Esophagus squamous epithelium (tissue), 4 donors: Measurements from ENCODE around the gene WRAP73.

Source experiments
- POLR2A ChIP-seq, 4 donors: fragments of 450-650 bp; IDR thresholded peaks; one replicate each; pipeline ENCODE4 v1.6.1; 2017; ENCODE audit warnings: antibody characterized with exemption in 4 of 4, mild to moderate bottlenecking in 4 of 4, moderate library complexity in 3 of 4
- TF ChIP-seq, protein P1 (sequence below), 6 experiments: fragments of 450-650 bp in 4 of 6; fragments of 200-600 bp in 2 of 6; sonication (generic) in 2 of 6; IDR thresholded peaks; one replicate each; pipeline ENCODE4 v1.5.1; 2016 to 2019; ENCODE audit warnings: antibody characterized with exemption in 6 of 6, mild to moderate bottlenecking in 4 of 6, moderate library complexity in 4 of 6

DNA sequence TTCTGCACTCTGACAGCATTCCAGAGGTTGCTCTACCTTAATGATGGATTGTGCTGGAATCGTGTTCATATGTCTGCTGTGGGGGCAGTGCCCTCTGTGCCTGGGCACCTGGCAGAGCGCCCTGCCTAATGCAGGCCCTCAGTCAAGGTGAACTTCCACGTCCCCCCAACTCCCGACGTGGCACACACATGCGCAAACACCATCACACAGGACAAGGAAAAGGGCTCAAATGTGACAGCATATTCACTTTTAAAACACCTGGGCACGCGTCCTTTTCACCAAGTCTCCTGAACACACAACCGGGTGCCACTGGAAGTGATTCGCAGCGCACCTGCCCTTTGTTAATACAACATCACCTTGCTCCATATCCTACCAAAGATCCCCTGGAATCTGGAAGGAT is 13.4 kb downstream of the WRAP73 start:
- TF ChIP-seq, protein P1, sequence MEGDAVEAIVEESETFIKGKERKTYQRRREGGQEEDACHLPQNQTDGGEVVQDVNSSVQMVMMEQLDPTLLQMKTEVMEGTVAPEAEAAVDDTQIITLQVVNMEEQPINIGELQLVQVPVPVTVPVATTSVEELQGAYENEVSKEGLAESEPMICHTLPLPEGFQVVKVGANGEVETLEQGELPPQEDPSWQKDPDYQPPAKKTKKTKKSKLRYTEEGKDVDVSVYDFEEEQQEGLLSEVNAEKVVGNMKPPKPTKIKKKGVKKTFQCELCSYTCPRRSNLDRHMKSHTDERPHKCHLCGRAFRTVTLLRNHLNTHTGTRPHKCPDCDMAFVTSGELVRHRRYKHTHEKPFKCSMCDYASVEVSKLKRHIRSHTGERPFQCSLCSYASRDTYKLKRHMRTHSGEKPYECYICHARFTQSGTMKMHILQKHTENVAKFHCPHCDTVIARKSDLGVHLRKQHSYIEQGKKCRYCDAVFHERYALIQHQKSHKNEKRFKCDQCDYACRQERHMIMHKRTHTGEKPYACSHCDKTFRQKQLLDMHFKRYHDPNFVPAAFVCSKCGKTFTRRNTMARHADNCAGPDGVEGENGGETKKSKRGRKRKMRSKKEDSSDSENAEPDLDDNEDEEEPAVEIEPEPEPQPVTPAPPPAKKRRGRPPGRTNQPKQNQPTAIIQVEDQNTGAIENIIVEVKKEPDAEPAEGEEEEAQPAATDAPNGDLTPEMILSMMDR (IDR thresholded peaks at IDR 0.05), result no peak
- TF ChIP-seq POLR2A (IDR thresholded peaks at IDR 0.05), result no peak
